Transverse colon (tissue), 4 donors: ENCODE results near the gene PANX2.

ENCODE experiments used
- EP300 ChIP-seq: sonication (generic); formaldehyde crosslinking; IDR thresholded peaks from one replicate; pipeline ENCODE4 v1.6.1; 2017; ENCODE audit warnings: antibody characterized with exemption, low read depth
- POLR2AphosphoS5 ChIP-seq, 3 donors: sonication (generic); formaldehyde crosslinking; IDR thresholded peaks; one replicate each; pipeline ENCODE4 v1.6.1; 2016; ENCODE audit warnings: antibody characterized with exemption in 3 of 3
- TF ChIP-seq, protein P1 (sequence below), 5 experiments: fragments of 200-600 bp in 3 of 5; fragments of 450-650 bp in 2 of 5; sonication (generic) in 3 of 5; IDR thresholded peaks; 1 replicate in 2 of 5; 2 replicates in 3 of 5; pipeline ENCODE4 v1.5.1; 2016 to 2017; ENCODE audit warnings: antibody characterized with exemption in 5 of 5, inconsistent platforms in 3 of 5, mild to moderate bottlenecking in 2 of 5, moderate library complexity in 1 of 5

DNA sequence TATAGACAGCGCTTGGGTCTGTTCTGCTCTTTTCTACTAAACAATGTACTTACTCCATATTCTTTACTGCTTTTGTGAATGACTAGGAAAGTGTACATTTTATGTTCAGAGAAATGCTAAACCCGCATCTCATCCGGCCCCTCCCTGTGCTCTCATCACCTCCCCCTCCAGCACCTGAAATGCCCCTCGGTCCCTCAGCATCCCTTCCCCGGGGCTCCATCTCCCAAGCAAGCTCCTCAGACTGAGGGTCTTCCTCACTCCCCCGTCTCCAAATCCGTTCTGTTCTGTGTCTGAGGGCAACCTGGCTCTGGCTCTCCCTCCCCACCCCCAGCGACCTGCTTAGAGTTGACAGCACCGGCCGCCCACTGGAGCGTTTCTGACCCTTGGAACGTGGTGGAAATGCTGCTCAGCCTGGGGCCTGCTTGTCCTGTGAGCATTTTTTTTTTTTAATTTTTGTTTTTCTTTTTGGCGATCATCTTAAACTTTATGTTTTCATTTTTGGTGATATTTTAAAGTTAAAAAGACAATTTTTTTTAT is 31.7 kb downstream of the PANX2 start:
- TF ChIP-seq, protein P1, sequence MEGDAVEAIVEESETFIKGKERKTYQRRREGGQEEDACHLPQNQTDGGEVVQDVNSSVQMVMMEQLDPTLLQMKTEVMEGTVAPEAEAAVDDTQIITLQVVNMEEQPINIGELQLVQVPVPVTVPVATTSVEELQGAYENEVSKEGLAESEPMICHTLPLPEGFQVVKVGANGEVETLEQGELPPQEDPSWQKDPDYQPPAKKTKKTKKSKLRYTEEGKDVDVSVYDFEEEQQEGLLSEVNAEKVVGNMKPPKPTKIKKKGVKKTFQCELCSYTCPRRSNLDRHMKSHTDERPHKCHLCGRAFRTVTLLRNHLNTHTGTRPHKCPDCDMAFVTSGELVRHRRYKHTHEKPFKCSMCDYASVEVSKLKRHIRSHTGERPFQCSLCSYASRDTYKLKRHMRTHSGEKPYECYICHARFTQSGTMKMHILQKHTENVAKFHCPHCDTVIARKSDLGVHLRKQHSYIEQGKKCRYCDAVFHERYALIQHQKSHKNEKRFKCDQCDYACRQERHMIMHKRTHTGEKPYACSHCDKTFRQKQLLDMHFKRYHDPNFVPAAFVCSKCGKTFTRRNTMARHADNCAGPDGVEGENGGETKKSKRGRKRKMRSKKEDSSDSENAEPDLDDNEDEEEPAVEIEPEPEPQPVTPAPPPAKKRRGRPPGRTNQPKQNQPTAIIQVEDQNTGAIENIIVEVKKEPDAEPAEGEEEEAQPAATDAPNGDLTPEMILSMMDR (IDR thresholded peaks at IDR 0.05), result no peak
- TF ChIP-seq EP300 (no peak), POLR2AphosphoS5 (IDR thresholded peaks at IDR 0.05) (no peak)
